Parathyroid adenoma (tissue), 2 donors: ENCODE data around the gene CNBD2.
"Not testable (repeated sequence)": the region's sequence is repeated elsewhere in the genome, so short reads cannot be mapped to it uniquely, and the experiment has no call there.

Source experiments
- H2AFZ ChIP-seq: fragments of 300-600 bp; sonication (generic); one replicate; pipeline ENCODE4 v1.7.0; 2017; ENCODE audit warnings: antibody characterized with exemption, mild to moderate bottlenecking
- H3K27ac ChIP-seq: fragments of 300-600 bp; sonication (generic); one replicate; pipeline ENCODE4 v1.7.0; 2017
- H3K27me3 ChIP-seq: fragments of 300-600 bp; sonication (generic); one replicate; pipeline ENCODE4 v1.7.0; 2017; ENCODE audit warnings: low read length; ENCODE audit not compliant: control insufficient read depth, insufficient read depth
- H3K36me3 ChIP-seq: fragments of 300-600 bp; sonication (generic); one replicate; pipeline ENCODE4 v1.7.0; 2017; ENCODE audit warnings: low read length; ENCODE audit not compliant: control insufficient read depth, insufficient read depth
- H3K4me1 ChIP-seq: fragments of 300-600 bp; sonication (generic); one replicate; pipeline ENCODE4 v1.7.0; 2017; ENCODE audit warnings: control low read depth
- H3K4me2 ChIP-seq: fragments of 300-600 bp; sonication (generic); one replicate; pipeline ENCODE4 v1.7.0; 2017; ENCODE audit warnings: low read length
- H3K4me3 ChIP-seq: fragments of 300-600 bp; sonication (generic); one replicate; pipeline ENCODE4 v1.7.0; 2017; ENCODE audit warnings: low read depth, low read length
- H3K79me2 ChIP-seq: fragments of 300-600 bp; sonication (generic); one replicate; pipeline ENCODE4 v1.7.0; 2017; ENCODE audit warnings: control low read depth
- H3K9ac ChIP-seq: fragments of 300-600 bp; sonication (generic); one replicate; pipeline ENCODE4 v1.7.0; 2017; ENCODE audit warnings: mild to moderate bottlenecking
- H3K9me3 ChIP-seq: fragments of 300-600 bp; sonication (generic); one replicate; pipeline ENCODE4 v1.7.0; 2017; ENCODE audit warnings: low read length; ENCODE audit not compliant: control insufficient read depth
- CTCF ChIP-seq: fragments of 300-600 bp; sonication (generic); IDR thresholded peaks from one replicate; pipeline ENCODE4 v1.7.0; 2017; ENCODE audit warnings: antibody characterized with exemption, mild to moderate bottlenecking
- donor health status: primary hyperparathyroidism.

Gene CNBD2

DNA sequence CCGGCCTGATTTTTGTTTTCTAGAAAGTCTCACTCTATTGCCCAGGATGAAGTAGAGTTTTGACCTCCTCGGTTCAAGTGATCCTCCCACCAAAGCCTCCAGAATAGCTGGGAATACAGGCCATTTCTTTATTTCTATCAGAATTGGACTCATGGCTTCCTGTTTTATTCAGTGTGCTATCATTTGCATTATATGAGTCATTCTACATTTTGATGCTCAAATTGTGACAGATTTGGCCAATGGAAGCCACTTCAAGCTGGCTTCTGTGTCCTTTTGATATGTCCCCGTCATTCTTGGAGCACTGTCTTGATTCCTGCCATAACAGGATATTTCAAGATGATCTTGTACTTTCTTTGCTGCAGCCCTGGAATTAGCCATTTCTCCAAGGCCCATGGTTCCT, 75.1 kb downstream of the CNBD2 start:
- Histone ChIP-seq H3K9me3 (no peaks in the 10 kb centered on the region), H3K9ac (no peak overlapping the region), H3K4me2 (no peak overlapping the region), H3K27ac (no peak overlapping the region), H3K4me1 (peaks cover 15% of the 10 kb centered on the region), H3K79me2 (peaks cover 19% of the 10 kb centered on the region), H3K27me3 (no peaks in the 10 kb centered on the region), H3K36me3 (no peaks in the 10 kb centered on the region), H2AFZ (no peak overlapping the region), H3K4me3 (no peak overlapping the region)
- no peak for TF ChIP-seq CTCF

DNA sequence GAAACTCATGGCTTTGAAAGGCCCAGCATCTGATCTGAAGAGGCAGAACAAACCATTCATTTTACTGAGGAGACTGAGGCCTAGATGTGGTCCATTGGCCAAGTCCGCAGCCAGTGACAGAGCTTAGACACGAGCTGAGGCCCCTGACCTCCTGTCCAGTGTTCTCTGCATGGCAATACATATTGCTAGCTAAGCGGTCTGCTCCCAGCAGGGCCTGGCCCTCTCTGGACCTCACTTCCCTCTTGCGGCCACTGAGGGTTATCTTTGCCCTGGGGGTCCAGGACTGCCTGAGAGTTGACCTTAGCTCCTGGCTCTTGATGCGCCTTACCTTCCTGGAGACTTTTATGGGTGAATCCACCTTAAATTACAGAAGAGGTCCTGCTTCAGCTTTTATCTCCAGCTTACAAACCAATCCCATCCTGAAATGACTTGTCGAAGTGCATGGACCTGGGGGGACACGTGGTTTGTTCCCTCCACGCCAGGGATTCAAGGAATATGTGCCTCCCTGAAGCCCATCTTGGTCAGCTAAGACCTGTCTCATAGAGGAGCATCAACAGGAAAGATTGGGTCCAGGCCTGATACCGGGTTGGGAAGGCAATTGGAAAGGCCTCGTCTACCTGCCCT, 75.6 kb downstream of the CNBD2 start:
- H3K4me1 ChIP-seq, result peaks cover 15% of the 10 kb centered on the region
- no peaks in the 10 kb centered on the region for H3K9me3 ChIP-seq
- H3K36me3 ChIP-seq, result no peaks in the 10 kb centered on the region
- no peak overlapping the region for H3K4me2 ChIP-seq
- no peak overlapping the region for H3K27ac ChIP-seq
- H3K79me2 ChIP-seq, result peaks cover 23% of the 10 kb centered on the region
- no peak overlapping the region for H3K9ac ChIP-seq
- no peak for TF ChIP-seq CTCF
- no peak overlapping the region for H3K4me3 ChIP-seq
- H2AFZ ChIP-seq, result no peak overlapping the region
- H3K27me3 ChIP-seq, result no peaks in the 10 kb centered on the region

GRCh38 chr20:36045373-36045714, 77.0 kb downstream of the CNBD2 start:
- no peaks in the 10 kb centered on the region for H3K36me3 ChIP-seq
- no peak overlapping the region for H3K4me3 ChIP-seq
- TF ChIP-seq CTCF, result no peak
- no peak overlapping the region for H3K9ac ChIP-seq
- H3K4me1 ChIP-seq, result peaks cover 15% of the 10 kb centered on the region
- no peak overlapping the region for H2AFZ ChIP-seq
- no peak overlapping the region for H3K27ac ChIP-seq
- H3K9me3 ChIP-seq, result no peaks in the 10 kb centered on the region
- H3K79me2 ChIP-seq, result peaks cover 30% of the 10 kb centered on the region
- no peak overlapping the region for H3K4me2 ChIP-seq
- H3K27me3 ChIP-seq, result no peaks in the 10 kb centered on the region

- peaks cover 18% of the 10 kb centered on the region for H3K4me1 ChIP-seq
- H3K9me3 ChIP-seq, H3K27ac ChIP-seq, H3K4me3 ChIP-seq, H3K9ac ChIP-seq, H3K27me3 ChIP-seq, H2AFZ ChIP-seq, H3K36me3 ChIP-seq, H3K4me2 ChIP-seq: not testable (repeated sequence)
- peaks cover 30% of the 10 kb centered on the region for H3K79me2 ChIP-seq
These were observed 77.8 kb downstream of the CNBD2 start for GRCh38 chr20:36046073-36046798.

DNA sequence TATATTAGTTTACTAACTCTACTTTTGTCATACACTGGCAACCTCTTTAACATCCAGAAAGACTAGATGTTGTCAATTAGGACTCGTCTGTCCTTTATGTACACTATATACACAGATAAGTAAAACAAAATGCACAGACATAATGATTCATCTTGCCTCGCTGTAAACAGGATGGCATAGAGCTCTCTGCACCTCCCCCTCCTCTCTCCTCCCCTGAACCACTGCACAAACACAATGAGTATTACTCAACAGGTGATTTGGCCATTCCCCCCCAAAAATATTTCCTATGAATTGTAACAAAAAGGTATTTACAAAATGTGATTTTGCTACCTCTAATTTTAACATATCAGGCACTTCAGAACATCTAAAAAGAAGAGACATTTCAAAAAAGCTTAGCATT, 81.0 kb downstream of the CNBD2 start:
- not testable (repeated sequence) for H3K36me3 ChIP-seq, H2AFZ ChIP-seq, H3K27ac ChIP-seq, H3K27me3 ChIP-seq, H3K9me3 ChIP-seq, H3K9ac ChIP-seq
- H3K4me3 ChIP-seq, result peak overlapping the region; percentile 98
- H3K4me1 ChIP-seq, result peaks cover 20% of the 10 kb centered on the region
- peaks cover 27% of the 10 kb centered on the region for H3K79me2 ChIP-seq
- peak overlapping the region; percentile 55 for H3K4me2 ChIP-seq
